HG02588 (cell line): Measurements from ENCODE around the gene PTGIR.

Source experiments
- ATAC-seq: cut with Tn5 transposase; IDR thresholded peaks from one replicate; pipeline ENCODE4 v1.9.1; 2021; ENCODE audit warnings: mild to moderate bottlenecking, moderate library complexity; ENCODE audit not compliant: unreplicated experiment

The PTGIR gene

GRCh38 chr19:46601318-46602224, 23.3 kb downstream of the PTGIR start, which contains the start of gene CALM3:
CALM3 (plus strand) TSS chr19:46601330; CDS start chr19:46601435, 105 bp downstream.
- ATAC-seq = no peak

- ATAC-seq = peak; percentile 70
Measured at GRCh38 chr19:46600384-46601317, 24.2 kb downstream of the PTGIR start.

DNA sequence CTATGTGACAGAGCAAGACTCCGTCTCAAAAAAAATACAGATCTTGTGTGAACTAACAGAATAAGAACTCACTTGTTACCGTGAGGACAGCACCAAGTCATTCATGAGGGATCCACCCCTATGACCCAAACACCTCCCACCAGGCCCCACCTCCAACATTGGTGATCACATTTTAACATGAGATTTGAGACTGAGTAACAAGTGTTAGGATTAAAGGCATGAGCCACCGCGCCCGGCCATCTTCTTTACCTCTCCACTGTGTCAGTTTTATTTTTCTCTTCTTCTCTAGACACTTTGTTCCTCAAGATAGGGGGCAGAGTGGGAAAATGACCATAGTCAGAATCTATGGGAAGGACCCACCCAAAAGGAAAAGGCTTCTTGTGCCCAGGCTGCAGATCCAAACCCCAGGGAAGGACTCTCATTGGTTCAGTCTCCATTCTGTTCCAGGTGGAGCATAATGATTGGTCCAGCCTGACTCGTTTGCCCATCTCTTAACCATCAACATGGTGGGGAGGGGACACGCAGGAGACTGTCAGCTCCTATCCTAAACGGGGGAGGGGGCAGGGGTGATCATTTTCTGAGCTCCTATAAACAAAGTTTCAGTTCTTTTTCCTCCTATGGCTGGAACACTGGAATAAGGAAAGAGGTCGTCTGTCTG, 25.0 kb downstream of the PTGIR start:
- ATAC-seq = no peak

DNA sequence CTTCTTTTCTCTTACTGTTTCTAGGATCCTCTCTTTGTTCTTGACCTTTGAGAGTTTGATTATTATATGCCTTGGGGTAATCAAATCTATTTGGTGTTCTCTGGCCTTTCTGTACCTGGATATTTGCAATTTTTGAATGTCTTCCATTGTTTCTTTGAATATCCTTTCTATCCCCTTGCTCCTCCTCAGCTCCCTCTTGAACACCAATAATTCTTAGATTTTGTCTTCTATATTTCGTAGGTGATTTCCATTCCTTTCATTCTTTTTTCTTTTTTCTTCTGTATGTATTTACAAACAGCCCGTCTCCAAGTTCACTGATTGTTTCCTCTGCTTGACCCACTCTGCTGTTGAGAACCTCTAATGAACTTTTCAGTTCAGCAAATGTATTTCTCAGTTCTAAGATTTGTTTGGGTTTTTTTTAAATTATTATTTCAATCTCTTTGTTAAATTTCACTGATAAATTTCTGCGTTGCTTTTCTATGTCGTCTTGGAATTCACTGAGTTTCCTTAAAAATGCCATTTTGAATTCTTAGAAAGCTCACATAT, 26.4 kb downstream of the PTGIR start:
- ATAC-seq = no peak

GRCh38 chr19:46596008-46596407, 28.9 kb downstream of the PTGIR start:
- no peak for ATAC-seq

- no peak for ATAC-seq
Measured at GRCh38 chr19:46591870-46592269, 33.0 kb downstream of the PTGIR start.

DNA sequence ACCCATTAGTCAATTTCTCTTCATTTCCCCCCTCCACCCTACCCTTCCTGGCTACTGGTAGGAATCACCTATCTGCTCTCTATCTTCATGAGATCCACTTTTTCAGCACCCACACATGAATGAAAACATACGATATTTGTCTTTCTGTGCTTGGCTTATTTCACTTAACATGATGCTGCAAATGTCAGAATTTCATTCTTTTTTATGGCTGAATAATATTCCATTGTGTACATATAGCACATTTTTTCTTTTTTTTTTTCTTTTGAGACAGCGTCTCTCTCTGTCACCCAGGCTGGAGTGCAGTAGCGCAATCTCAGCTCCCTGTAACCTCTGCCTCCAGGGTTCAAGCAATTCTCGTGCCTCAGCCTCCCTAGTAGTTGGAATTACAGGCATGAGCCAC, 33.6 kb downstream of the PTGIR start:
- no peak for ATAC-seq

GRCh38 chr19:46587861-46588260, 37.0 kb downstream of the PTGIR start:
- ATAC-seq = no peak

DNA sequence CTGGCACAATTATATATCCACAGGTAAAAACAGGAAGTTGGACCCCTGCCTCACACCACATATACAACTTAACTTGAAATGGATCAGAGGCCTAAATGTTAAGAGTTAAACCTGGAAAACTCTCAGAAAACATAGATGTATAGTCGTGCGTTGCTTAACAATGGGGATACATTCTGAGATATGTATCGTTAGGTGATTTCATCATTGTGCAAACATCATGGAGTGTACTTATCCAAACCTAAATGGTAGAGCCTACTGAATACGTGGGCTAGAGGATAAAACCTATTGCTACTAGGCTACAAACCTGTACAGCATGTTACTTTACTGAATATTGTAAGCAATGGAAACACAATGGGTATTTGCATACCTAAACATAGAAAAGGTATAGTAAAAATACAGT, 38.6 kb downstream of the PTGIR start:
- no peak for ATAC-seq

DNA sequence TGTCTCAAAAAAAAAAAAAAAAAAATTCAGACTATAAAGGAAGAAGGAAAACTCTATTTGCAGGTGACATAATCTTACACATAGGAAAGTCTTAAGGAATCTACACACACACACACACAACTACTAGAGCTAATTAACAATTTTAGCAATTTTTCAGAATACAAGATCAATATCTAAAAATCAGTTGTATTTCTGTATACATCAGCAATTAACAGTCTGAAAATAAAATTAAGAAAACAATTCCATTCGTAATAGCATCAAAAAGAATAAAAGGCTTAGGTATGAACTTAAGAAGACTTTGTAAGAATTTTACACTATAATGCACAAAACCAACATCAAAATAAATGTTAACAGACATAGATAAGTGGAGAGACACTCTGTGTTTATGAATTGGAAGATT, 39.4 kb downstream of the PTGIR start:
- no peak for ATAC-seq

GRCh38 chr19:46580247-46580646, 44.6 kb downstream of the PTGIR start:
- no peak for ATAC-seq

DNA sequence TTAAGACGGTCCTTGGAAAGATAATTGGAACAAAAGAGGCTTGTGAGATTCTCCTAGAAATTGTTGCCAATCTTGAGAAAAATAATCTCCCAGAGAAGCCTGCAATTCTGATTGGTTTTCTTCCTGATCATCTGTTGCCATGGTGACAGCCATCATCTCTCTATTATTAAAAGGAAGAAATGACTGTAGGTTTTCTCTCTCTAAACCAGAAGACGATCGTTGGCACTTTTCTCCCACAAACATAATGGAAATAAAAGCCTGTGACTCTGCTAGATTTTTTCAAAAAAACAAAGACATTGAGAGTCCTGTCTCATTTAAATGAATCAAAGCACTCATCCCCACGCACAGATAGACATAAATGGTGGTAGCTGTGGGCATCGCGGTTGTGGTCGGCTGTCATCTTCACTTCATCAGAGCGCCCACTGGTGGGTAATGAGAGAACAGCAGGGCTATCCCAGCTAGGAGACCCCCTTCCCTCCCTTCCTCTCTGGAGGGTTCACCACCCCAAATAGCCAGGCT, 45.5 kb downstream of the PTGIR start:
- no peak for ATAC-seq

- ATAC-seq = no peak
Measured at GRCh38 chr19:46578450-46578849, 46.4 kb downstream of the PTGIR start.

DNA sequence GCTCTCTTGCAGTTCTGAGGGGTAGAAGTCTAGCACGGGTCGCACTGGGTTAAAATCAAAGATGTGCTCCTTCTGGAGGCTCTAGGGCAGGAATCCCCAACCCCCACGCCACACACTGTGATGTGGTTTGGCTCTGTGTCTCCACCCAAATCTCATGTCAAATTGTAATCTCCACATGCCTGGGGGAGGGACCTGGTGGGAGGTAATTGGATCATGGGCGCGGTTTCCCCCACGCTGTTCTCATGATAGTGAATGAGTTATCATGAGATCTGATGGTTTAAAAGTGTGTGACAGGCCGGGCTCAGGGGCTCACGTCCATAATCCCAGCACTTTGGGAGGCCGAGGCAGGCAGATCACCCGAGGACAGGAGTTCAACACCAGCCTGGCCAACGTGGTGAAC, 50.4 kb downstream of the PTGIR start:
- no peak for ATAC-seq

DNA sequence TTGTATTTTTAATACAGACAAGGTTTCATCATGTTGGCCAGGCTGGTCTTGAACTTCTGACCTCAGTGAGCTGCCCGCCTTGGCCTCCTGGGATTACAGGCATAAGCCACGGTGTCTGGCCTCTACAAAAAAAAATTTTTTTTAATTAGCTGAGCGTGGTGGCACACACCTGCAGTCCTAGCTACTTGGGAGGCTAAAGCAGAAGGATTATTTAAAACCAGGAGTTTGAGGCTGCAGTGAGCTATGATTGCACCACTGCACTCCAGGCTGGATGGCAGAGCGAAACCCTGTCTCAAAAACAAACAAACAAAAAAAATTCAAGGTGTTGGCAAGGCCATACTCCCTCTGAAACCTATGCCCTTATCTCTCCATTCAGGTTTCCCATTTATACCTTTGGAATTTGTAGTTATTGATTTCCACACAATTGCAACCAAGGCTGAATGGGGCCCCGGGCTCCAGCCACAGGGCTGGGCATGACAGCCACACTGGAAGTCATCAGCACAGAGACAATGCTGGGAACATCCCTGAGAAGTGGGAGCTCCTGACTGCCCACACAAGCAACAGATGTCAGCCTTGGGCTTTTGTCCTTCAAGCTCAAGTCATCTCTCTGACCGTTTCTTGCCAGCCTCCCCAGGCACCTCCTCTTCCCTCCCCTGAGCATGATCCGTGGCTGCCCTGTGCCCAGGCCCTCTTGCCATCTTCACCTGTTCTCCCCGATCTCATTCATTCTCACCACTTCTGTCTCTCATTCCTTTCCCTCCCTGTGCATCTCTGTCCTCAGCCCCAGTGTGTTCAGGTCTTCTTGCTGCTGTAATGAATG, 51.0 kb downstream of the PTGIR start:
- no peak for ATAC-seq

- ATAC-seq = no peak
Measured at GRCh38 chr19:46571495-46571894, 53.4 kb downstream of the PTGIR start.
